GM21390 (cell line): Measurements from ENCODE around the gene NR5A2.
"Not testable (repeated sequence)": the region's sequence is repeated elsewhere in the genome, so short reads cannot be mapped to it uniquely, and the experiment has no call there.

Experiments
- ATAC-seq: cut with Tn5 transposase; IDR thresholded peaks from one replicate; pipeline ENCODE4 v1.9.1; 2021; ENCODE audit not compliant: unreplicated experiment

Gene NR5A2

DNA sequence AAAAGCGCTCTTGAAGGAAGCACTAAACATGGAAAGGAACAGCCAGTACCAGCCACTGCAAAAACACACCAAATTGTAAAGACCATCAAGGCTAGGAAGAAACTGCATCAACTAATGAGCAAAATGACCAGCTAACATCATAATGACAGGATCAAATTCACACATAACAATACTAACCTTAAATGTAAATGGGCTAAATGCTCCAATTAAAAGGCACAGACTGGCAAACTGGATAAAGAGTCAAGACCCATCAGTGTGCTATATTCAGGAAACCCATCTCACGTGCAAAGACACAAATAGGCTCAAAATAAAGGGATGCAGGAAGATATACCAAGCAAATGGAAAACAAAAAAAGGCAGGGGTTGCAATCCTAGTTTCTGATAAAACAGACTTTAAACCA, 159.8 kb downstream of the NR5A2 start:
- ATAC-seq: not testable (repeated sequence)

DNA sequence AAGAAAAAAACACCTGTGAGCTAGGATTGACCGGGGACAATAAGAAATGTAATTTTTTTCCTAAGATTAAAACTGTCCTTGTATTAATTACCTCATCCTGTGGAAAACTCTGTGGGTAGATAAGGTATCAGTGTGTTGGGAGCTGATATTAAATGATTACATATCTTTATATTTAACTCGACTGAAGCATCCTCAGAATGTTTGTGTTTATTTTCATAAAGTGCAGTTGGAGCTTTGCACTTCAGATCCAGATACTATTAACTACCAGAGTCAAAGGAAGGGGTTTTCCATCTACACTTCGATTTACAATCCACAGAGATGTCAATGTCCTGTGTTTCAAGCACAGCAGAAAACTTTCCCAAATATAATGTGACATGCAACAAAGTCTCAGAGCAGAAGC, 164.5 kb downstream of the NR5A2 start:
- ATAC-seq: no peak

DNA sequence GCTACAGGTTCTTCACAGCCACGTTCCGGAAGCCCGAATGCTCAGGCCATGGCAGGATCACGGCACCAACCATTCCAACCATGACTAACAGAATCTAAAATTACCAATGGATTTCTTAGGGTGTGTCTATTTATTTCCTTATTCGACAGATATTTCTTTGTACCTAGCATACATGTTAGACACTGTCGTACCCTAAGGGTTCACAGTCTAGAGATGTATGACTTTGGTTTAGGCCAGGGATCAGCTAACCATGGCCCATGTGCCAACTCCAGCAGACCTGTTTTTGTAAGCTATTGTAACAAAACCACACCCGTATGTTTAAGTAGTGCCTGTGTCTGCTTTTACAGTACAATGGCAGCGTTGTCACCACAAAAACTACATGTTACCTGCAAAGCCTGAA, 167.0 kb downstream of the NR5A2 start:
- ATAC-seq: no peak

DNA sequence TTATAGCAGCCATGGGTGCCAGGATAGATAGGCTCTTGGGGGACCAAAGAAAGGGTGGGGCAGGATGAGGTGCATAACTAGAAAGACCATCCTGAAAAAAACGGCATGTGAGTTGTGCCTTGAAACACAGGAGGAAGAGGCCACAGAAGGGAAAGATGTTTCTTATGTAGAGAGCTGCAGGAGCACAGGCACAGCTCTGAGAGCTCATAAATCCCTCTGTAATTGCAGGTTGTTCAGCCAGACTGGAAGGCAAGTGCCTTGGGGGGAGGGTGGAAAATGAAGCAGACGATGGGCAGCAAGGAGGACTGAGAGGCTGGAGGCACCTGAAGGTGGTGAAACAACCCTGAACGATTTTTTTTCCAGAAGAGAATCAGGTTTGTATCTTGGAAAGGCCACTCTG, 170.7 kb downstream of the NR5A2 start:
- ATAC-seq: no peak

DNA sequence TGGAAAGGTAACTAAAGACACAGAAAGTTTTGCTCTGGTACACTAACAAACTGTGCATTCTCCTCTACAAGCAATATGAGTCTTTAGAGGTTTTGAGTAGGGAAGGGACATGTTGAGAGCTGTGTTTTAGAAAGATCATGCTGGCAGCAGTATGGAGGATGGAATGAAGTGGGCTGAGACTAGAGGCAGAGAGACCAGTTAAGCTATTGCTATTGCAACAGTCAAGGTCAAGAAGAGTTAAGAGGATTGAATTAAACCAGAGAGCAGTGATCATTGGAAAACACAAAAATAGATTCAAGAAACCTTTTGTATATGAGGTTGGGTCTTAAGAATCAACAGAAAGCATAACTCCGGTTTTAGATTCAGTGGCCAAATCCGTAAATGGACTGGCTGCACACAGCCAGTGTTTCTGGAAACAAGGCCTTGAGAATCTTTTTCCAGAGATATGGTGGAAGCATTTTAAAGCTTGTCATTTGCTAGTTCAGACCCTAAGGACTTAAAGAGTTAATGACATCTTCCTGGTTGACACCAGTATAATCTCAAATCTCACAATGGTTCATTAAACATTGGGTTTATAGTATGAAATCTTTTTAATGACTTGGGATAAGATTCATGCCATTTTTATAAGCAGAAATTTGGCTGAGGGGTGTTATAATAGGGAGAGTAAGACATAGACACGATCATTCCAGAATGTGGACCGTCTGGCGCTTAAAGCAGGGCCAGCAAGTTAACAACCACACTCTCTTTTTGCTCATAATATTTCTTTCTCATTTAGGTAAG, 177.9 kb downstream of the NR5A2 start:
- no peak for ATAC-seq

DNA sequence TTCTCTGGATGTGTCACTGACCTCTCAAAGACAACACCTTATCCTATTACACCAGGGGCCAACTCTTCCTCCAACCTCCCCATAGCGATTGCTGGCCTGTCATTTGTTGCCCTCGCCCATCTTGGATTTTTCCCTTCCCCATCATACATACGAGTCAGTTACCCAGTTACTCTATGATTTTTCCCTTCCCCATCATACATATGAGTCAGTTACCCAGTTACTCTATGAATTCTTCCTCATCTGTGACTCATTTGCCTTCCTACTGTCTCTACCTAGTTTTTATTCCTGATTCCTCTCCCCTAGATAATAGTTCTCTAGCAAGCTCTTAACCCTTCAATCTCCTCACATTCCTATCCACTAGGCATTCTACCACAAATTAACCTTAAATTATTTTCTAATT, 178.8 kb downstream of the NR5A2 start:
- no peak for ATAC-seq

DNA sequence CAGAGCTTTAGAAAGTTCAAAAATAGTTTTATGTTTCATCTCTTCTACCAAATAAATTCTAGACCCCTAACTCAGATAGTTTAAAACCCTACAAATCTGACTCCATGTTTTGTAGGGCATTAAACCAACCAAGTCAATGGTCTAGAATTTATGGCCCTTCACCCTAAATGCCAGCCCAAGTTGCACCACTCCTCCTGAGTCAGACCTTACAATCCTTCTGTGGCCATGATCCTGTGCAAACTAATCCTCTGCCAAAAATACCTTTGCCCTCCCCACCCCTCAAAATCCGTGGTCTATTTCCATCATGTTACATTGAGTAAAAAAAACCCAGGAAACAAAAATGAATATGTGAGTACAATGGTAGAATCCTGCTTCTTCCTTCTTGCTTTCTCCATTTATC, 179.3 kb downstream of the NR5A2 start:
- no peak for ATAC-seq

DNA sequence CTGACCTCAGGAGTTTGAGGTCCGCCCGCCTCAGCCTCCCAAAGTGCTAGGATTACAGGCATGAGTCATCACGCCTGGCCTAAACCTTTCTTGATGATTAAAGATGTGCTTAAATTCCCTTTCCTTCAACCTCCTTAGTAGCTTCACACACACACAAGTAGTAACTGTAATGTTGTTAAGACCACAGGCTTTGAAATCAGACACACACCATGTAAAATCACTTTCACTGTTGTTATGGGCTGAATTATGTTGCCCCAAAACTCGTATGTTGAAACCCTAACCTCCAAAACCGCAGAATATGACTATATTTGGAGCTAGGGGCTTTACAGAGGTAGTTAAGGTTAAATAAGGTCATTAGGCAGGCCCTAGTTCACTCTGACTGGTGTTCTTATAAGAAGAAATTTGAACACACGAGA, 180.2 kb downstream of the NR5A2 start:
- ATAC-seq: peak; percentile 88

DNA sequence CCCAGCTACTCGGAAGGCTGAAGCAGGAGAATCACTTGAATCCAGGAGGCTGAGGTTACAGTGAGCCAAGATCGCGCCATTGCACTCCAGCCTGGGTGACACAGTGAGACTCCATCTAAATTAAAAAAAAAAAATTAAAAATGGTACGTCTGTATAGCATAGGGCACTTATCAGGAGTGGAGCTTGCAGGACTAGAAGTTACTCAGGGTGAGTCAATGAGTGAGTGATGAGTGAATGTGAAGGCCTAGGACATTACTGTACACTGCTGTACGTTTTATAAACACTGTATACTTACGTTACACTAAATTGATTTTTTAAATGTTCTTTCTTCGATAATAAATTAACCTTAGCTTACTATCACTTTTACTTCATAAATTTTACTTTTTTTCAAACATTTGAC, 183.6 kb downstream of the NR5A2 start:
- ATAC-seq: no peak

DNA sequence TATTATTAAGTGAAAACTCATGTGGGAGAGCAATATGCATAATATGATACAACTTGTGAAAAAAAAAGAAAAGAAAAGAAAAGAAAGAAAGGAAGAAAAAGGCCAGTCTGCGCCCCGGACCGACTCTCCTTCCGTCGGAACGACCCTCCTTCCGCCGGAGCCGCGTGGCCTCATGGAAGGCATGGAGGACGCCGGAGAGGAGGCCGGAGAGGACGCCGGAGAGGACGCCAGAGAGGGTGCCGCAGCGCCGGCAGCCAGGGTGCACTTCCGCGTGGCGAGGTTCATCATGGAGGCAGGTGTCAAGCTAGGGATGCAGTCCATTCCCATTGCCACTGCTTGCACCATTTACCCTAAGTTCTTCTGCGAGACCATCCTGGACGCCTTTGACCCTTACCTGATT, 185.9 kb downstream of the NR5A2 start:
- no peak for ATAC-seq

DNA sequence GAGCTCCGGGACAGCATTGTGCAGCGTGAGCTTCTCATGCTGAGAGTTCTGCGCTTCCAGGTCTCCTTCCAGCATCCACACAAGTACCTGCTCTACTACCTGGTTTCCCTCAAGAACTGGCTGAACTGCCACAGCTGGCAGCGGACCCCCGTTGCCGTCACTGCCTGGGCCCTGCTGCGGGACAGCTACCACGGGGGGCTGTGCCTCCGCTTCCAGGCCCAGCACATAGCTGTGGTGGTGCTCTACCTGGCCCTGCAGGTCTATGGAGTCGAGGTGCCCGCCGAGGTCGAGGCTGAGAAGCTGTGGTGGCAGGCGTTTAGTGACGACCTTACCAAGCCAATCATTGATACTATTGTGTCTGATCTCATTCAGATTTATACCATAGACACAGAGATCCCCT, 186.4 kb downstream of the NR5A2 start:
- no peak for ATAC-seq

DNA sequence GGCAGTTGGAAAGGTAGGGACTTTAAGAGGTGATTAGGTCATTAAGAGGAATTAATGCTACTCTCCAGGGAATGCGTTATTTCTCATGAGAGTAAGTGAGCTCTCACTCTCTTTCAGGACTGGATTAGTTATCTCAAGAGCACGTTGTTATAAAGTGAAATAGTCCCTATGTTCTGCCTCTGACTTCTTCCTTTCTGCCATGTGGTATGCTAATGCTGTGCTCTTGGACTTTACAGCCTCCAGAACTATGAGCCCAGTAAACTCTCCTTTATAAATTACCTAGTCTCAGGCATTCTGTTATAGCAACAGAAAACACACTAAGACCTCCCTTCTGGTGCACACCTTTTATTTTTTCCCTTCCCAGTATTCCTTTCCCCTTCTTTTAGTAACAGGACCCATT, 187.8 kb downstream of the NR5A2 start:
- no peak for ATAC-seq

DNA sequence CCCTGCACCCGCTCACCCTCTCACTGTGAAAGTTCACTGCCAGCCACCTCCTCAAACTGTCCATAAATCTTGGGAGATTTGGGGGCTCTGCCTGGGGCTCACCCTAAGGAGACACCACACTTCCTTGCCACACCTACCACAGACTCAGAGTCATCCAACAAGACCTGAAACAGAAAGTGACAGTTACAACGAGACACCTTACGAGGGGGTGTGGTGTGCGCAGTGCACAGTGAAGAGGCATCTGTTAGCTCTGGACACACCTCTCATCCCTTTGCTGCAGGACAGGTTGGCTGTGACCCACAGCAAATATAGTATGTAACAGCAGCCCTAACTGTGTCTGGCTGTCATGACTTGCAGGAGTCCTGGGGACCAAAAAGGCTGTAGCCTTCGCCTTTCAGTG, 190.2 kb downstream of the NR5A2 start:
- peak; percentile 67 for ATAC-seq

DNA sequence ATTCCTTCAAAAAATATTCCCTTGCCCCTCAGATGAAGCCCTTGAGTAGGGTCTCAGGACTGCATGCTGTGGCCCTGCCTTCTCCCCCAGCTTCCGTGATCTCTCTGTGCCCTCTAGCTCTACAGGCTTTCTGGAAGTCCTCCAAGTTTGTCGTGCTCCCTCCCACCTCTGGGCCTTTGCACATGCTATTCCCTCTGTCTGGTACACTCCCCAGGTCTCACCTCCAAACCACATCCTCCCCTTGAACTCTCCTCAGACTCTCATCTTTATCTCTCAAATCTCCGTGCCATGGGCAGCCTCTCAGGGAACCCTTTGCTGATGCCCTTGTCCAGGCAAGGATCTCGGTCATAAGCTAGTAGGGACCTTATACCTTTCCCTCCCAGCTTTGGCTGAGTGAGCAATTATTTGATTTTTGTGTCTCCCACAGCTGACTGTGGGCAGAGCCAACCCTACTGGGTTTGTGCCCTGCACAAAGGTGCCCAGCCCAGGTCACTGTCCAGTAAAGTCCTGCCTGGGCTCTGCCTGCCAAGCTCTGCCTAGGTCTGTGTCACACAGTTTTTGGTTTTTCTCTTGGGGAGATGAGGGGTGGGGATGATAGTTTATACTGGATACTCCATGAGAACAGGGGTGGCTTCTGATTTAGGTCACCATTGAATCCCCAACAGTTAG, 194.2 kb downstream of the NR5A2 start:
- ATAC-seq: no peak

DNA sequence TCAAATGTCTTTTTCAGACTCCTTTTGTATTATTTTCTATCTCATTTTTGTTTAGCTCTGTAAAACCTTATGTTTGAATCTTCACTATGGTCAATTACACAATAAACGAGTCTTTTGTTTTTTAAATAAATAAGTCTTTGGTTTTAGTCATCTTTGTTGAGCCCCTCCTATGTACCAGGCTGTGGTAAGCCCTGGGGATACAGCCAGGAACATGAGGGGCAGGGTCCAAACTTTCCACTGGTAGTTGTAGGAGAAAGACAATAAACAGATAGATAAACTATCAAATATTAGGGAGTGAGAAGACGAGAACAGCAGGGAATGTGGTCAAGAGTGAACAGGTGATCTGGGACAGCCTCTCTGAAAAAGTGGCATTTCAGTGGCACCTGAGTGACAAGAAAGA, 195.7 kb downstream of the NR5A2 start:
- no peak for ATAC-seq

DNA sequence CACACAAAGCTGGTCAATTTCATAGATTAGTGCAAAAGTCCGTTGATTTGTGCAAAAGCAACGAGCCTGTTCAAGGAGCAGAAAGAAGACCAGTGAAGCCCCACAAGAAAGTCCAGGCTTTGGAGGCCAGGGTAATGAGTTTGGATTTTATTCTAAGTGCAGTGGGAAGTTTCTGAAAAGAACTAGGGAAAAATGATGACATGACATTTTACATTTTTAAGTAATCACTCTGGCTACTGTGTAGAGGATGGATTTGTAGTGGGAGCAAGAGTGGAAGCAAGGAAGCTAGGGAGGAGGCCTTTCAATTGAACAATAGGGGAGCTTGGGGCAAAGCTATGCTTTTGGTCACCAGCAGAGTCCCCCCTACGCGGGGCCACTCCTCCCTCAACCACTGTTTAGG, 196.1 kb downstream of the NR5A2 start:
- ATAC-seq: no peak

DNA sequence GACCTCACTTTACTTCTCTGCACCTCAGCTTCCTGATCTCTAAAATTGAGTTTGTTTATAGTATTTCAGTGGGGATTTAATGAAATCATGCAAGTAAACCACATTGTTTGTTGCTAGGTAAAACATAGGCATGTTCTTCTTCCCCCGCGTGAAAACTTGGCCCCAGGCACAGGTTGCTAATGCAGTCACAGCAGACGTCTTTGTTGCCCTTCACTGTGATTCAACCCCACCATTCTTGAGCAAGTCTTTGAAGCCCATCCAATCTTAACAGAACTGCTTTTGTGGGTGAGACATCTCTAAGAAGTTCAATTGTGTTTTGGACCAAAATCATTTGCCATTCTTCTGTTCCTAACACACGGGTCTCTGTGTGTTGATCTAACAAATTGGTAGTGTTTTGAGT, 196.8 kb downstream of the NR5A2 start:
- no peak for ATAC-seq

DNA sequence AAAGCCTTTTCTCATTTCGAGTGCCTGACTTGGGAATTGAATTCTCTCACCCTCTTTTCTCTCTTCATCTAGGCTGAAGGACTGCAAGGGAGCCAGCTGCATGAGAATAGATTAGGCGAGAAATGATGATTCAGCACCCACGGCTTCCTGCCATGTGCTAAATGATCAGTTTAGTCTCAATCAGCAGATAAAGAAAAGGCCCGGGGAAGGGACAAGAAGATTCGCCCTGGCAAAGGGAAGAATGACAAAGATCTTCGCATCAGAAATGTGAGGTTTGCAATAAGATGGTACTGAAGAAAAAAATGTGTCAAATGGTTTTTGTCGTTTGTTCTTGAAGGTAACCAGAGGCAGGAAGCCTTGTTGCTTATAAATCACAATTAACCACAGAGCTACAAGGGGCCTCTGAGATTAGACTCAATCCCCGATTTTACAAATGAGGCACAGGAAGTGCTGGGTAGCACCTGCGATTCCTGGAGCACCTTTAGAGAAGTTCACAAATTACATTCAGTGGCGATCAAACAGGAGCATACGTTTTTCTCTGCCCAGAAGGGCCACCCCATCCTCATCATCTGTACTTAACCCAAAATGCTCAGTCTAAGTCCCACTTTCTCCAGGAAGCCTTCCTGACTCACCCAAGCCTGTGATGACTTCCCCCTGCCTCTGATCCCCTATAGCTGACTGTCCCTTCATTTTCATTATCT, 198.9 kb downstream of the NR5A2 start:
- ATAC-seq: no peak

DNA sequence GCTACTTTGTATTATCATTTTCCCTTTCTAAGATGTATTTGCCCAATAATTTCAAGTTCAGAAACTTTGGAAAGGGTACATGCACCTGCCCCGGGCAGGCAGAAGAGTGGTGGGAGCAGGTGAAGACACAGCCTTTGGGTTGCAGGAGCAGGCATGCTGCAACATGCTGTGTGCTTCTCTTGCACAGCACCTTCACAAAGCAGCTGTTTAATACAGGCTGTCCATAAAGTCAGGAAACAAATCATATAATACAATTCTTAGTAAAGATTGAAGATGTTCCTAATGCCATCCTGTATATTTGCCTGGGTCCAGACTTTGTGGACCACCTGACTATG, 199.4 kb downstream of the NR5A2 start:
- ATAC-seq: no peak
